Glutamatergic neuron (in vitro differentiated cells): Measurements from ENCODE around the gene TPH2. TPM values are rescaled to one million over a fixed set of nuclear protein-coding genes. Genes with fewer than 3 reads are reported as not detected.

Source experiments
- DNase-seq: peaks from one replicate; pipeline ENCODE4 v3.0.0; 2022
- H3K27ac Mint-ChIP-seq: one replicate; pipeline ENCODE4 v1.8.0; 2020; ENCODE audit warnings: mild to moderate bottlenecking, mixed read lengths, inconsistent platforms; ENCODE audit not compliant: unreplicated experiment
- H3K27me3 Mint-ChIP-seq: one replicate; pipeline ENCODE4 v1.8.0; 2020; ENCODE audit warnings: mild to moderate bottlenecking, moderate library complexity, mixed read lengths, inconsistent platforms; ENCODE audit not compliant: unreplicated experiment
- H3K36me3 Mint-ChIP-seq: one replicate; pipeline ENCODE4 v1.8.0; 2020; ENCODE audit warnings: mild to moderate bottlenecking, mixed read lengths, inconsistent platforms; ENCODE audit not compliant: unreplicated experiment
- H3K4me1 Mint-ChIP-seq: one replicate; pipeline ENCODE4 v1.8.0; 2020; ENCODE audit warnings: mild to moderate bottlenecking, low read depth, mixed read lengths, inconsistent platforms; ENCODE audit not compliant: unreplicated experiment
- H3K4me3 Mint-ChIP-seq: one replicate; pipeline ENCODE4 v1.8.0; 2020; ENCODE audit warnings: mild to moderate bottlenecking, mixed read lengths, inconsistent platforms; ENCODE audit not compliant: unreplicated experiment
- H3K9me3 Mint-ChIP-seq: one replicate; pipeline ENCODE4 v1.8.0; 2020; ENCODE audit warnings: mild to moderate bottlenecking, moderate library complexity, mixed read lengths, inconsistent platforms; ENCODE audit not compliant: unreplicated experiment
- total RNA-seq: library from RNA; stranded (reverse); fragmentation: NEBNext Ultra II Directional; extraction: Animal tissue kit (Norgen Biotek cat#: 25700); gene quantifications from one replicate; pipeline ENCODE4 v1.2.1, GENCODE V29; 2021; ENCODE audit not compliant: unreplicated experiment
- TF ChIP-seq, protein P1 (sequence below): fragments of 200-600 bp; sonication (generic); IDR thresholded peaks from one replicate; pipeline ENCODE4 v1.5.0; 2021; ENCODE audit not compliant: partially characterized antibody, unreplicated experiment

Gene TPH2
- total RNA-seq, 1 donor from 2014 or later = 0.34 TPM

DNA sequence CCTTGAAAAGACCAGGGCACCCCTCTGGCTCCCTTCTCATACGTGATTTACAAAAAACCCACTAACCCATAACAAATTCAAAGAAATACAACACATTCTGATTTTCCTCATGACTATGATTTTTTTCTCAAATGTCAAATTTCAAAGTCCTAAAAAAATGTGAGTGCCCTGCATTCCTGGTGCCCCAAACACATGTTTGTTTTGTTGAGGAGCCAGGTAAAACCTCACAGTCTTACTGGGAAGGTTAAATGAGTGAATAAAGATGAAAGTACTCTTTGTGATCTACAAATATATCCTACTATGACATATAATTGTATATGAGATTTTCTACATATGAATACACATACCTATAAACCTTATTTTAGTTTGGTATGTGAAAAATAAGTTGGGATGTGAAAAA lies 30.7 kb downstream of the TPH2 start:
- H3K4me1 Mint-ChIP-seq = peaks cover 7% of the 10 kb centered on the region
- TF ChIP-seq, protein P1, sequence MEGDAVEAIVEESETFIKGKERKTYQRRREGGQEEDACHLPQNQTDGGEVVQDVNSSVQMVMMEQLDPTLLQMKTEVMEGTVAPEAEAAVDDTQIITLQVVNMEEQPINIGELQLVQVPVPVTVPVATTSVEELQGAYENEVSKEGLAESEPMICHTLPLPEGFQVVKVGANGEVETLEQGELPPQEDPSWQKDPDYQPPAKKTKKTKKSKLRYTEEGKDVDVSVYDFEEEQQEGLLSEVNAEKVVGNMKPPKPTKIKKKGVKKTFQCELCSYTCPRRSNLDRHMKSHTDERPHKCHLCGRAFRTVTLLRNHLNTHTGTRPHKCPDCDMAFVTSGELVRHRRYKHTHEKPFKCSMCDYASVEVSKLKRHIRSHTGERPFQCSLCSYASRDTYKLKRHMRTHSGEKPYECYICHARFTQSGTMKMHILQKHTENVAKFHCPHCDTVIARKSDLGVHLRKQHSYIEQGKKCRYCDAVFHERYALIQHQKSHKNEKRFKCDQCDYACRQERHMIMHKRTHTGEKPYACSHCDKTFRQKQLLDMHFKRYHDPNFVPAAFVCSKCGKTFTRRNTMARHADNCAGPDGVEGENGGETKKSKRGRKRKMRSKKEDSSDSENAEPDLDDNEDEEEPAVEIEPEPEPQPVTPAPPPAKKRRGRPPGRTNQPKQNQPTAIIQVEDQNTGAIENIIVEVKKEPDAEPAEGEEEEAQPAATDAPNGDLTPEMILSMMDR = no peak
- no peak overlapping the region for H3K27ac Mint-ChIP-seq
- no peak for DNase-seq
- no peaks in the 10 kb centered on the region for H3K9me3 Mint-ChIP-seq
- H3K27me3 Mint-ChIP-seq = peaks cover 2% of the 10 kb centered on the region
- H3K36me3 Mint-ChIP-seq = no peaks in the 10 kb centered on the region
- no peak overlapping the region for H3K4me3 Mint-ChIP-seq

DNA sequence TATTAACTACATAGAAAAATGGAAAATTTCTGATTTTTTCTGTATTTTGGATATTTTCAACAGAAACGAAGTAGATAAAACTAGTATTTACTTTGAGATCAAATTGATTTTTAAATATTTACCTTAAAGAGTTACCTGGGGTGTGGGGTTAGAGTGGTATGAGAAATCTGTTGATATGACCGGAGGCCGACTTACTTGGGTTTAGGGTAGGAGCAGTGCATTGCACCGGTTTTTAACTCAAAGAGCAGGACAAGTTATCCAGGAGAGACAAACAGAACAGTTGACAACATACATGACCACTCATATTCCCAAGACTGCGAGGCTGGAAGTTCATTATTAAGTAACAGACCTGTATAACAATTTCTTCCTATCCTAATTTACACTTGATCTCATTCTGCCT lies 31.4 kb downstream of the TPH2 start:
- Mint-ChIP-seq H3K36me3 (no peaks in the 10 kb centered on the region), H3K27ac (no peak overlapping the region), H3K4me1 (peaks cover 7% of the 10 kb centered on the region), H3K4me3 (no peak overlapping the region), H3K27me3 (peaks cover 2% of the 10 kb centered on the region), H3K9me3 (no peaks in the 10 kb centered on the region)
- TF ChIP-seq, protein P1 = no peak
- no peak for DNase-seq

GRCh38 chr12:71972441-71973074 lies 33.9 kb downstream of the TPH2 start:
- H3K36me3 Mint-ChIP-seq = no peaks in the 10 kb centered on the region
- peaks cover 7% of the 10 kb centered on the region for H3K4me1 Mint-ChIP-seq
- no peaks in the 10 kb centered on the region for H3K9me3 Mint-ChIP-seq
- TF ChIP-seq, protein P1 = no peak
- H3K27ac Mint-ChIP-seq = no peak overlapping the region
- H3K27me3 Mint-ChIP-seq = peaks cover 2% of the 10 kb centered on the region
- no peak overlapping the region for H3K4me3 Mint-ChIP-seq
- no peak for DNase-seq

GRCh38 chr12:71973687-71974086 lies 35.0 kb downstream of the TPH2 start:
- Mint-ChIP-seq H3K27ac (no peak overlapping the region), H3K4me1 (peaks cover 7% of the 10 kb centered on the region), H3K36me3 (no peaks in the 10 kb centered on the region), H3K9me3 (no peaks in the 10 kb centered on the region), H3K27me3 (peaks cover 2% of the 10 kb centered on the region), H3K4me3 (no peak overlapping the region)
- no peak for DNase-seq
- TF ChIP-seq, protein P1 = no peak

DNA sequence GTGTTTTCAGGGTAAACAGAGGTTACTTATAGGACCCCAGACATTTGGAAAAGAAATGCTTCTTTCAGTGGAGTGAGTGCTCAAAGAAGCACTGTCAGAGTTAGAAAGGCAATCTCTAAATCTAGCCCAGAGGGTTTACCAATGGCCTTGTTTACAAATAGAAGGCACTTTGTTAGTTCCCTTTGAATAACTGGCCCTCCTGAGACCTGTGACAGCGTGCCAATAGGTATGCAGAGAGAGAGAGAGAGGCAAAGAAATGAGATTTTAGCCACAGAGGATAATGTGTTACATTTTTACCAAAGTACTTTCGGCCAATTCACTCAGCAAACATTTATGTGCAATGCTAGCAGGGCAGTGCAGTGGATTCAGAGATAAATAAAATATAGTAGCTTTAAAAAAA lies 41.9 kb downstream of the TPH2 start:
- Mint-ChIP-seq H3K36me3 (no peaks in the 10 kb centered on the region), H3K4me1 (peaks cover 2% of the 10 kb centered on the region)

More for the DNA sequence above, 41.9 kb downstream of the TPH2 start:
- Mint-ChIP-seq H3K9me3 (no peaks in the 10 kb centered on the region), H3K4me3 (no peak overlapping the region), H3K27me3 (no peaks in the 10 kb centered on the region), H3K27ac (no peak overlapping the region)
- no peak for DNase-seq
- TF ChIP-seq, protein P1 = no peak
